Measurements from ENCODE around the gene PGPEP1. TPM values are rescaled to one million over a fixed set of nuclear protein-coding genes. Genes with fewer than 3 reads are reported as not detected.
"Not testable (repeated sequence)": the region's sequence is repeated elsewhere in the genome, so short reads cannot be mapped to it uniquely, and the experiment has no call there.

PGPEP1 gene
- total RNA-seq, 2 donors from 2014 or later = 16.4 to 20.6 TPM

DNA sequence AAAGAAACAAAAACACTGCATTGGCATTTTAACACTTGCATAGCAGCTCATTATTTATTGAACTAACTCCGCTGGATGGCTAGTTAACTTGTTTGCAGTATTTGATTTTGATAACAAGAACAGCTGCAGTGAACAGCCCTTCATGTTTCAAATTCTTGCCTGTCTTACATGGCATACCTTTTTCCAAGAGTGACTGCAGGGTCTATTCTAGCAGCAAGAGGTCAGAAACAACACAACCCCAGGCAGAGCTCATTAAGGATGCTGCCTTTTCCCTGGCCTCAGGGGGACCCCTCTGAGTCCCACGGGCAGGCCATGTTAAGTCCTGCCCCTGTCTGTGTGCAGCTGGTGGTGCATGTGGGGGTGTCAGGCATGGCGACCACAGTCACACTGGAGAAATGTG lies 16.6 kb downstream of the PGPEP1 start:
- Histone ChIP-seq H3K27ac (no peak overlapping the region), H3K9me3 (no peaks in the 10 kb centered on the region), H3K27me3 (no peaks in the 10 kb centered on the region), H3K4me1 (no peaks in the 10 kb centered on the region), H3K4me3 (no peak overlapping the region), H3K36me3 (peaks cover 51% of the 10 kb centered on the region)
- DNase-seq (ENCODE audit: low spot score) = no peak
- TF ChIP-seq, protein P1, sequence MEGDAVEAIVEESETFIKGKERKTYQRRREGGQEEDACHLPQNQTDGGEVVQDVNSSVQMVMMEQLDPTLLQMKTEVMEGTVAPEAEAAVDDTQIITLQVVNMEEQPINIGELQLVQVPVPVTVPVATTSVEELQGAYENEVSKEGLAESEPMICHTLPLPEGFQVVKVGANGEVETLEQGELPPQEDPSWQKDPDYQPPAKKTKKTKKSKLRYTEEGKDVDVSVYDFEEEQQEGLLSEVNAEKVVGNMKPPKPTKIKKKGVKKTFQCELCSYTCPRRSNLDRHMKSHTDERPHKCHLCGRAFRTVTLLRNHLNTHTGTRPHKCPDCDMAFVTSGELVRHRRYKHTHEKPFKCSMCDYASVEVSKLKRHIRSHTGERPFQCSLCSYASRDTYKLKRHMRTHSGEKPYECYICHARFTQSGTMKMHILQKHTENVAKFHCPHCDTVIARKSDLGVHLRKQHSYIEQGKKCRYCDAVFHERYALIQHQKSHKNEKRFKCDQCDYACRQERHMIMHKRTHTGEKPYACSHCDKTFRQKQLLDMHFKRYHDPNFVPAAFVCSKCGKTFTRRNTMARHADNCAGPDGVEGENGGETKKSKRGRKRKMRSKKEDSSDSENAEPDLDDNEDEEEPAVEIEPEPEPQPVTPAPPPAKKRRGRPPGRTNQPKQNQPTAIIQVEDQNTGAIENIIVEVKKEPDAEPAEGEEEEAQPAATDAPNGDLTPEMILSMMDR (IDR thresholded peaks at IDR 0.05) = no peak

DNA sequence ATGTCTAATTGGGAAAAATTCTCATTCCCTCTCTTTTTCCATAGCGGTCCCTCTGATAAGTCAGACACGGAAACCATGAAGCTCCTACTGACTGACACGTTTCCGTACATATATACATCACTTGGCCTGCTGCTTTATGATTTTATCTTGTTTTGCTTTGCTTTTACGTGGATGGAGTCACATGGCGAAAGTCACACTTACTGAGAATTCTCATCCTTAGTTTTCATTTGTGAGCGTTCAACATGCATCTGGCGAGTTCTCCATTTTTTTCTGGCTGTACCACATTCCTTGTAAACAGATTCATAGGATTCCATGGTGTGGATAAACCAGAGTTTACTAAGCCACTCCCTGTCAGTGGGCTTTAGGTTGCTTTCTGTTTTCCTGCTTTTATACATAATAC lies 21.2 kb downstream of the PGPEP1 start:
- Histone ChIP-seq H3K9me3 (no peaks in the 10 kb centered on the region), H3K36me3 (peaks cover 47% of the 10 kb centered on the region), H3K4me1 (peaks cover 0 to 16% of the 10 kb centered on the region in 2 donors), H3K27me3 (no peaks in the 10 kb centered on the region), H3K27ac (no peak overlapping the region), H3K4me3 (no peak overlapping the region)
- no peak for DNase-seq (ENCODE audit: low spot score)
- TF ChIP-seq, protein P1 (IDR thresholded peaks at IDR 0.05) = no peak

DNA sequence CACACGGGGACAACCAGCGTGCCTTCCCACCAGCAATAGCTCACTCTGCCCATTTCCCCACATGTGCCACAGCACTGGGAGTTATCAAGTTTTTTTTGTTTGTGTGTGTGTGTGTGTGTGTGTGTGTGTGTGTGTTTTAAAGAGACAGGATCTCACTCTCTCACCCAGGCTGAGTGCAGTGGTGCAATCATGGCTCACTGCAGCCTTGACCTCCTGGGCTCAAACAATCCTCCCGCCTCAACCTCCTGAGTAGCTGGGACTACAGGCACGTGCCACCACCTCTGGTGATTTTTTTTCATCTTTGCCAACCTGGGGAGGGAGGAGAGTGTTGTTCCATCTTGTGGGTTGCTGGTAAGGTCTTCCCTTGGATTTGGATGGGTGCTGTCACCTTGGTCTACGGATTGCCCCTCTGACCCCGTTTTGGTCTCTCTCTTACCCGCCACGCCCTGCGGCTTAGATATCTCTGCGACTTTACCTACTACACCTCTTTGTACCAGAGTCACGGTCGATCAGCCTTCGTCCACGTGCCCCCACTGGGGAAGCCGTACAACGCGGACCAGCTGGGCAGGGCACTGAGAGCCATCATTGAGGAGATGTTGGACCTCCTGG lies 22.6 kb downstream of the PGPEP1 start:
- TF ChIP-seq, protein P1 (IDR thresholded peaks at IDR 0.05) = no peak
- peaks cover 0 to 16% of the 10 kb centered on the region in 2 donors for H3K4me1 ChIP-seq
- H3K4me3 ChIP-seq = no peak overlapping the region
- no peak overlapping the region for H3K27ac ChIP-seq
- DNase-seq (ENCODE audit: low spot score) = no peak
- no peaks in the 10 kb centered on the region for H3K27me3 ChIP-seq
- peaks cover 33% of the 10 kb centered on the region for H3K36me3 ChIP-seq
- no peaks in the 10 kb centered on the region for H3K9me3 ChIP-seq

DNA sequence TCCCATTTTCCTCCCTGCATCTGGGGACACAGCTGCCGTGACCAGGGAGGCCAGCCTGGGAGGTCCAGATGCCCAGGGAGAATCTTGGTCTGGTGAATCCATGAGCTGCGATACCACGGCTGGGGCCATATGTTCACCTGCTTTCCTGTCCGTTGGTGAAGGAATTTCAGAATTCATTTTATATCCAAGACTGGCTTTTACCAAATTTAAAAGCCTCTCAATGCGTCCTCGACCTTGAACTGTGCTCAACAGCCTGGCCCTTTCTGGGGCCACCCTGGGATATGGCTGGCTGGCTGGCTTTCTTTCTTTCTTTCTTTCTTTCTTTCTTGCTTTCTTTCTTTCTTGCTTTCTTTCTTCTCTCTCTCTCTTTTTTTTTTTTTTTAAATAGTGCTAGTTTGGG lies 23.4 kb downstream of the PGPEP1 start:
- Histone ChIP-seq H3K4me1 (peaks cover 0 to 16% of the 10 kb centered on the region in 2 donors), H3K27ac (peak overlapping the region in 1 of 2 donors; percentile 65), H3K36me3 (peaks cover 25% of the 10 kb centered on the region), H3K27me3 (no peaks in the 10 kb centered on the region), H3K4me3 (no peak overlapping the region), H3K9me3 (no peaks in the 10 kb centered on the region)
- TF ChIP-seq, protein P1 (IDR thresholded peaks at IDR 0.05) = no peak
- DNase-seq (ENCODE audit: low spot score) = no peak

DNA sequence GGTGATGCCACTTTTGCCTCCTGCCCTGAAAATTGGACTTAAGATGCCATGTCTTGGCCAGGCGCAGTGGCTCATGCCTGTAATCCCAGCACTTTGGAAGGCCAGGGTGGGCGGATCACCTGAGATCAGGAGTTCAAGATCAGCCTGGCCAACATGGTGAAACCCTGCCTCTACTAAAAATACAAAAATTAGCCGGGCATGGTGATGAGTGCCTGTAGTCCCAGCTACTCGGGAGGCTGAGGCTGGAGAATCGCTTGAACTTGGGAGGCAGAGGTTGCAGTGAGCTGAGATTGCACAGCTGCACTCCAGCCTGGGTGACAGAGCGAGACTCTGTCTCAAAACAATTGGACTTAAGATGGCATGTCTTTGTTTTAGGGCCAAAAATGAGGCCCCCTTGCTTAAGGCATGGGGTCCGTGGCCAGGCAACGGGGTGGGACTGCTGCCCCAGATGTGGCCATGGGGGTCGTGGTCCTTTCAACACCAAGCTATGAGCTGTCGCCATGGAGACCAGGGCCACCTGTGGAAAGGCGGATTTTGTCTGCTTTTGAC lies 24.0 kb downstream of the PGPEP1 start:
- Histone ChIP-seq H3K36me3 (peaks cover 20% of the 10 kb centered on the region), H3K4me3 (peak overlapping the region in 1 of 2 donors; percentile 4), H3K27ac (peak overlapping the region; percentile 65 to 76), H3K4me1 (peaks cover 0 to 16% of the 10 kb centered on the region in 2 donors)
- not testable (repeated sequence) for H3K9me3 ChIP-seq; H3K27me3 ChIP-seq; DNase-seq (ENCODE audit: low spot score)

DNA sequence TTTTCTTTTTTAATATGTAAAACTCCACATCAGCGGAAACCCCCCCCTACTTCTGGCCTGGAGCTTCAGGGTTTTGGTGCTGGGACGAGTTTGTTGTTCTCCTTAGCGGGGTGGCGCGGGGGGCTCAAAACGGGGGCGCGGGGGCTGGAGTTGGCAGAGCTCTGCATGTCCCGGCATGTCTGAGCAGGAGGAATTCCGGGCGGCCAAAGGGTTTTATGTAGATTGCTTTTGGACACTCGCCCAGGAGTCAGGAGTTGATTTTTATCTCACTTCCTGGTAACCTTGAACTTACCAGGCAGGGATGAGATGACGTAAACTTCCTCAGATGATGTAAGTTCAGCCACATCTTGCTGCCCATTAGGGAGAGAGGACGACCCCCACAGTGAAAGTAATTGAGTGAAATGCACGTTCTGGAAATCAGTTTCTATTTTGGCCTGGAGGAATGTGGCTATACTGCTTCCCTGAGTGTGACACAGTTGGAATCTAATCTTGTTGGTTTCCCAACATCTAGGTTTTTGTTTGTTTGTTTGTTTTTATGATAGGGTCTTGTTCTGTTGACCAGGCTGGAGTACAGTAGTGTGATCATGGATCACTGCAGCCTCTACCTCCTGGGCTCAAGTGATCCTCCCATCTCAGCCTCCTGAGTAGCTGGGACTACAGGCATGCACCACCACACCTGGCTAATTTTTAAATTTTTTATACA lies 24.6 kb downstream of the PGPEP1 start:
- Histone ChIP-seq H3K27me3 (no peaks in the 10 kb centered on the region), H3K4me1 (peaks cover 0 to 16% of the 10 kb centered on the region in 2 donors), H3K9me3 (no peaks in the 10 kb centered on the region), H3K4me3 (peak overlapping the region in 1 of 2 donors; percentile 4), H3K27ac (peak overlapping the region; percentile 65 to 76), H3K36me3 (peaks cover 17% of the 10 kb centered on the region)
- peak; percentile 78 for DNase-seq (ENCODE audit: low spot score)
- TF ChIP-seq, protein P1 (IDR thresholded peaks at IDR 0.05) = no peak
